Activated CD8-positive, alpha-beta T cell treated with anti-CD3 and anti-CD28 coated beads for 36 hours (primary cell): ENCODE data around the gene PDSS2. TPM values are rescaled to one million over a fixed set of nuclear protein-coding genes. Genes with fewer than 3 reads are reported as not detected.

Experiments
- ATAC-seq: fragments of 200-7000 bp; cut with Tn5 transposase; one replicate; pipeline ENCODE4 v1.10.0; 2021; ENCODE audit warnings: mild to moderate bottlenecking, moderate library complexity
- CTCF ChIA-PET: fragments of 350-600 bp; sonication (Branson Sonifier 250); formaldehyde crosslinking; loops from one replicate; lab custom pipeline; 2021; ENCODE audit warnings: antibody characterized with exemption; lab: Charles Lee
- POLR2A ChIA-PET: fragments of 350-600 bp; sonication (Branson Sonifier 250); formaldehyde crosslinking; loops from one replicate; lab custom pipeline; 2021; ENCODE audit warnings: antibody characterized with exemption; lab: Charles Lee
- DNase-seq: peaks from one replicate; pipeline ENCODE4 v3.0.0-alpha.2; 2020
- H3K27ac Mint-ChIP-seq: one replicate; pipeline ENCODE4 v1.8.0; 2021; ENCODE audit warnings: mild to moderate bottlenecking, mixed read lengths
- H3K27me3 Mint-ChIP-seq: one replicate; pipeline ENCODE4 v1.8.0; 2021; ENCODE audit warnings: mixed read lengths
- H3K36me3 Mint-ChIP-seq: one replicate; pipeline ENCODE4 v1.8.0; 2021; ENCODE audit warnings: low read depth, mixed read lengths
- H3K4me1 Mint-ChIP-seq: one replicate; pipeline ENCODE4 v1.8.0; 2021; ENCODE audit warnings: low read depth, mixed read lengths
- H3K4me3 Mint-ChIP-seq: one replicate; pipeline ENCODE4 v1.8.0; 2021; ENCODE audit warnings: mild to moderate bottlenecking, moderate library complexity, mixed read lengths
- H3K9me3 Mint-ChIP-seq: one replicate; pipeline ENCODE4 v1.8.0; 2021; ENCODE audit warnings: mixed read lengths
- intact Hi-C: fragments of 100-400 bp; cut with micrococcal nuclease; formaldehyde crosslinking; loops from one replicate; pipeline ENCODE4 v1.10.0; 2022
- total RNA-seq, 2 experiments: library from RNA; stranded (reverse); gene quantifications; one replicate each; pipeline ENCODE4 v1.2.3, GENCODE V29; 2021
- TF ChIP-seq, protein P1 (sequence below): fragments of 200-600 bp; IDR thresholded peaks from one replicate; pipeline ENCODE4 v1.8.0; 2022; ENCODE audit warnings: antibody characterized with exemption, mild to moderate bottlenecking

Gene PDSS2
- total RNA-seq, 2 experiments from 2014 or later = 13.2 to 14.8 TPM

DNA sequence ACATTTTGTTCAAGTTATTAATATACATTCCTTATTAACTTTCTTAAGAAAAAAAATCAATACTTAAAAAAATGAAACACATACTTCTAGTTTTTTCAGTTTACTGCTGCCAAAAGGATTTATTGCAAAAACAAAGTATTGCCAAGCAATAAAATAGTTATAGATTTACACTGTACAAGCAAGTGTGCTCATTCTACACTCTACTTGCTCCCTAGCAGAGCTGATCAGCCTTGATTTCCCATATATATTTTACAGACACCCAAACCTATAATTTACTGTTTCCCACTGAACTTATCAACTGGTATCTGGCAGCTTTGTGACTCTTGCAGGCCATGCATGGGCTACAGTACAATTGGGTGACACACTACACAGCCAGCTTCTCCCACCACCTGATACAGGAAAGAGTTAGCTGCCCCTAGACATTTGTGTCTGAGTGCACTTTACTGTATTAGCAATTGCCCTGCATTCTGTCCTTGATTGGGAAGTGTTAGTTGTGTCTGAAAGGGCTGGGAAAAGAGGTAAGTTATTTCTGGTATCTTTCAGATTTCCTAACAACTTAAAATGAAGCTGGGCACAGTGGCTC, 188.1 kb downstream of the PDSS2 start:
- CTCF ChIA-PET = no interaction called here
- H3K27ac Mint-ChIP-seq = no peak overlapping the region
- intact Hi-C loops = no loop called here
- H3K27me3 Mint-ChIP-seq = no peaks in the 10 kb centered on the region
- ATAC-seq (no peak), DNase-seq (no peak)
- no peak overlapping the region for H3K4me3 Mint-ChIP-seq
- no peaks in the 10 kb centered on the region for H3K9me3 Mint-ChIP-seq
- peaks cover 1% of the 10 kb centered on the region for H3K36me3 Mint-ChIP-seq
- TF ChIP-seq, protein P1, sequence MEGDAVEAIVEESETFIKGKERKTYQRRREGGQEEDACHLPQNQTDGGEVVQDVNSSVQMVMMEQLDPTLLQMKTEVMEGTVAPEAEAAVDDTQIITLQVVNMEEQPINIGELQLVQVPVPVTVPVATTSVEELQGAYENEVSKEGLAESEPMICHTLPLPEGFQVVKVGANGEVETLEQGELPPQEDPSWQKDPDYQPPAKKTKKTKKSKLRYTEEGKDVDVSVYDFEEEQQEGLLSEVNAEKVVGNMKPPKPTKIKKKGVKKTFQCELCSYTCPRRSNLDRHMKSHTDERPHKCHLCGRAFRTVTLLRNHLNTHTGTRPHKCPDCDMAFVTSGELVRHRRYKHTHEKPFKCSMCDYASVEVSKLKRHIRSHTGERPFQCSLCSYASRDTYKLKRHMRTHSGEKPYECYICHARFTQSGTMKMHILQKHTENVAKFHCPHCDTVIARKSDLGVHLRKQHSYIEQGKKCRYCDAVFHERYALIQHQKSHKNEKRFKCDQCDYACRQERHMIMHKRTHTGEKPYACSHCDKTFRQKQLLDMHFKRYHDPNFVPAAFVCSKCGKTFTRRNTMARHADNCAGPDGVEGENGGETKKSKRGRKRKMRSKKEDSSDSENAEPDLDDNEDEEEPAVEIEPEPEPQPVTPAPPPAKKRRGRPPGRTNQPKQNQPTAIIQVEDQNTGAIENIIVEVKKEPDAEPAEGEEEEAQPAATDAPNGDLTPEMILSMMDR = no peak
- POLR2A ChIA-PET = no interaction called here
- H3K4me1 Mint-ChIP-seq = no peaks in the 10 kb centered on the region

- no peaks in the 10 kb centered on the region for H3K9me3 Mint-ChIP-seq
- no peak for ATAC-seq
- no peak overlapping the region for H3K27ac Mint-ChIP-seq
- ChIA-PET CTCF (interaction anchor here (0.7 kb wide), 1 partner anchor 51 kb away, joined by 5 read pairs; no protein-coding TSS in a partner anchor), POLR2A (no interaction called here)
- no peak for DNase-seq
- TF ChIP-seq, protein P1 = no peak
- intact Hi-C loops = no loop called here
- H3K4me3 Mint-ChIP-seq = no peak overlapping the region
- no peaks in the 10 kb centered on the region for H3K4me1 Mint-ChIP-seq
- H3K36me3 Mint-ChIP-seq = no peaks in the 10 kb centered on the region
- no peaks in the 10 kb centered on the region for H3K27me3 Mint-ChIP-seq
These were observed 191.7 kb downstream of the PDSS2 start for GRCh38 chr6:107267634-107268033.

DNA sequence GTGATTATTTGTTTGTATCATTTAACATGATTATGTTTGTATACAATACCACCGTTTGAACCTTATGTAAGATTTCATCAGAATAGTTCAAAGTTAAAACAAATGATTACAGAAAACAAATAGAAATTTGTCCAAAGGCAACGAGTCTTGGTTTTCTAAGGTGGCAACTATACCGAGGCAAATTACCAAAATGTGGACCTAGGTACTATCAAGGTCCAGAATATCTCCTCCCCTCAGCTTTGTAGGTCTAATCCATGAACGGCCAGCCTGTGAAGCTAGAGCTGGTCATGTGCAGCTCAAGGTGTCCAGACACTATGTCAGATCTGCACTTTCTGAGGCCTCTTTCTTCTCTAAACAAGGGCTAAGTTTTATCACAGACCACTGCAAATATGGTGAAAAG, 192.4 kb downstream of the PDSS2 start:
- intact Hi-C loops = no loop called here
- Mint-ChIP-seq H3K4me3 (no peak overlapping the region), H3K27me3 (no peaks in the 10 kb centered on the region), H3K9me3 (no peaks in the 10 kb centered on the region), H3K36me3 (peaks cover 3% of the 10 kb centered on the region), H3K27ac (no peak overlapping the region), H3K4me1 (no peaks in the 10 kb centered on the region)
- ATAC-seq (no peak), DNase-seq (no peak)
- TF ChIP-seq, protein P1 = no peak
- ChIA-PET CTCF (interaction anchor here (0.7 kb wide), 1 partner anchor 52 kb away, joined by 5 read pairs; no protein-coding TSS in a partner anchor), POLR2A (no interaction called here)

- H3K27me3 Mint-ChIP-seq = no peaks in the 10 kb centered on the region
- peaks cover 4% of the 10 kb centered on the region for H3K36me3 Mint-ChIP-seq
- intact Hi-C loops = no loop called here
- no peaks in the 10 kb centered on the region for H3K4me1 Mint-ChIP-seq
- POLR2A ChIA-PET = no interaction called here
- ATAC-seq (no peak), DNase-seq (no peak)
- H3K4me3 Mint-ChIP-seq = no peak overlapping the region
- H3K9me3 Mint-ChIP-seq = no peaks in the 10 kb centered on the region
- TF ChIP-seq, protein P1 = no peak
- peak overlapping the region; percentile 38 for H3K27ac Mint-ChIP-seq
- CTCF ChIA-PET = no interaction called here
These were observed 192.8 kb downstream of the PDSS2 start for GRCh38 chr6:107266563-107266962.

- H3K36me3 Mint-ChIP-seq = peaks cover 5% of the 10 kb centered on the region
- TF ChIP-seq, protein P1 = no peak
- H3K4me3 Mint-ChIP-seq = no peak overlapping the region
- ATAC-seq (no peak), DNase-seq (no peak)
- POLR2A ChIA-PET = no interaction called here
- no peaks in the 10 kb centered on the region for H3K4me1 Mint-ChIP-seq
- CTCF ChIA-PET = no interaction called here
- H3K27me3 Mint-ChIP-seq = no peaks in the 10 kb centered on the region
- intact Hi-C loops = no loop called here
- no peak overlapping the region for H3K27ac Mint-ChIP-seq
- no peaks in the 10 kb centered on the region for H3K9me3 Mint-ChIP-seq
These were observed 195.0 kb downstream of the PDSS2 start for GRCh38 chr6:107264357-107264840.
